GM18498 (cell line): ENCODE results near the gene RPL7A.

Experiments
- ATAC-seq: cut with Tn5 transposase; IDR thresholded peaks from one replicate; pipeline ENCODE4 v1.9.1; 2021; ENCODE audit warnings: mild to moderate bottlenecking, moderate library complexity; ENCODE audit not compliant: unreplicated experiment

The RPL7A gene

DNA sequence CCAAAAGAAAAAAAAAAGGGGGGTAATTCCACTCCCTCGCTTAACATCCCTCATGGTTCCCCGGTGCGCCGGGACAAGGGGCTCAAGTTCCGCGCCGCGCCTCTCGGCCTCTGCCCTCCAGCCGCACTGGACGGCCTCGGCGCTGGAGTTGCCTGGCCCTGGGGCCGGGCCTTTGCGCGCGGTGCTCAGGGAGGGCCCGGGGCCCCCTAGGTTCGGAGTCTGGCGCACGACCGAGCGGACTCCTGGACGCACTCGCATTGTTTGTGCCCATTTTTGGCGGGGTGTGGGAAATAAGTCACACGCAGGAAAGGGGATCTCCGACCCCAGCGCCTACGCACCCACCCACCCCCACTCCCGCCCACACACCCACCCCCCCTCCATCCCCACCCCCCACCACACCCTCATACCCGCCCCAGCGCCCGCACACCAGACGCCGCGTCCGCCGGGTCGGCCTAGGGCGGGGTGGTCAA is 468 bp upstream of the RPL7A start:
- peak; percentile 35 for ATAC-seq

DNA sequence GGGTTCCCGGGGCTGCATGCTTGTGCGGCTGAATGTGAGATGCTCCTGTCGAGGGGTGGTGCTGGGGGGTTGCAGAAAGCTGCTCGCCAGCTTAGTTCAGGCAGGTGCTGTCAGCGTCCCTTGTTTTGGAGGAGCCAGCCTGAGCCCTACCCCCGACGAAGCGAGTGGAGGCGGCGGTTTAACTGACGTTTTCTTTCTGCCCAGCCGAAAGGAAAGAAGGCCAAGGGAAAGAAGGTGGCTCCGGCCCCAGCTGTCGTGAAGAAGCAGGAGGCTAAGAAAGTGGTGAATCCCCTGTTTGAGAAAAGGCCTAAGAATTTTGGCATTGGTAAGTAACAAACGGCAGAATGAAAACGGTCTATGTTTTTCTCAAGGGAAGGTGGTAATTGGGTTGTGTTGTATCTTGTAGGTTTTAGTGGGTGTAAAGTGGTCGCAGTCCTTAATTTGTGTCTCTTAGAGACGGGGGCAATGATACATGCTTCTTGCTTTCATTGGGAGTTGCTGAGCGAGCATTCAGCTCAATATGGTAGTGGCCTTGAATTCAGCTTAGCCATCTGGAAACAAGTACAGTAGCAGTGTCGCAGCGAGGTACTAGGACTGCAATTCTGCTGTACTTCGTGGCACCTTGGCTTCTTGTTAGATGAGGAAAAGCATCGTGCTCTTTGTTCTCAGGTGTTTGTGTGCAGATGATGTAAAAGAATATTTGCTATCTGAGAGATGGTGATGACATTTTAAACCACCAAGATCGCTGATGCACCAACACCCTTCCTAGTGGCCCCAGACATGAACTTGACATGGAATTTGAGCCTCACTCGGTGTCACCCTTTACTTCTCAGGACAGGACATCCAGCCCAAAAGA is 928 bp downstream of the RPL7A start:
- no peak for ATAC-seq

DNA sequence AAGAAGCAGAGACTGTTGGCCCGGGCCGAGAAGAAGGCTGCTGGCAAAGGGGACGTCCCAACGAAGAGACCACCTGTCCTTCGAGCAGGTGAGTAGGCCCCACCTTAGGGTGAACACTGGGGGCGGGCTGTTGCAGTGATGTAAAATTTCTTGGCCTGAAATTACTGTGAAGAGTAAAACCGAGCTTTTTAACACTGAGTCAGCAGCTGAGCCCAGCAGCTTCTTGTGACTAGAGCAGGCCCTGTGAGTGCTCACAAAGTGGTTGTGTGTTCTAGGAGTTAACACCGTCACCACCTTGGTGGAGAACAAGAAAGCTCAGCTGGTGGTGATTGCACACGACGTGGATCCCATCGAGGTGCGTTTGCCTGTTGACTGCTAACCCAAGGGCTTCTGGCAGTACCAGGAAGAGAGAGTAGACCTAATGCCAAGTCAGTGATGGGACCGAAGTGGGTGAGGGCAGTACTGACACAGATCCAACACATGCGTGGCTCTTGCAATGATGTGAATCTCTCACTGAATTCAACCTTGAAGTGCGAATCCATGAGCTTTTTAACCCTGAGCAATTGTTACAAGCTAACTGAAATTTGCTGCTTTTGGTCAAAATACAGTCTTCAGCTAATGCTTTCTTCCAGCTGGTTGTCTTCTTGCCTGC is 2.1 kb downstream of the RPL7A start:
- no peak for ATAC-seq

DNA sequence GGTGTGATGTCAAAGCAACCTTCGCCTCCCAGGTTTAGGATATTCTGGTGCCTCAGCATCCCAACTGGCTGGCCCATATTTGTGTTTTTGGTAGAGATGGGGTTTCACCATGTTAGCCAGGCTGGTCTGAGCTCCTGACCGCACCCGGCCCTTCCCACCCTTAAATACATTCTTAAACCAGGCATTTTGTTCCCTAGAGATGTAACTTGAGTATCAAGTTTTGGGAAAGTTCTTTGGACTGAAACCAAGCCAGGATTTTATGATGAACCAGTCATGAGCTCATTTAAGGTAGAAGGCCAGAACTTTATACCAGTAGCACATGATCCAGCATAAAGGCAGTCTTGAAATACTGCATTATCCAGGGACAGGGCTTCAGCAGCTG is 3.5 kb downstream of the RPL7A start:
- ATAC-seq = no peak

DNA sequence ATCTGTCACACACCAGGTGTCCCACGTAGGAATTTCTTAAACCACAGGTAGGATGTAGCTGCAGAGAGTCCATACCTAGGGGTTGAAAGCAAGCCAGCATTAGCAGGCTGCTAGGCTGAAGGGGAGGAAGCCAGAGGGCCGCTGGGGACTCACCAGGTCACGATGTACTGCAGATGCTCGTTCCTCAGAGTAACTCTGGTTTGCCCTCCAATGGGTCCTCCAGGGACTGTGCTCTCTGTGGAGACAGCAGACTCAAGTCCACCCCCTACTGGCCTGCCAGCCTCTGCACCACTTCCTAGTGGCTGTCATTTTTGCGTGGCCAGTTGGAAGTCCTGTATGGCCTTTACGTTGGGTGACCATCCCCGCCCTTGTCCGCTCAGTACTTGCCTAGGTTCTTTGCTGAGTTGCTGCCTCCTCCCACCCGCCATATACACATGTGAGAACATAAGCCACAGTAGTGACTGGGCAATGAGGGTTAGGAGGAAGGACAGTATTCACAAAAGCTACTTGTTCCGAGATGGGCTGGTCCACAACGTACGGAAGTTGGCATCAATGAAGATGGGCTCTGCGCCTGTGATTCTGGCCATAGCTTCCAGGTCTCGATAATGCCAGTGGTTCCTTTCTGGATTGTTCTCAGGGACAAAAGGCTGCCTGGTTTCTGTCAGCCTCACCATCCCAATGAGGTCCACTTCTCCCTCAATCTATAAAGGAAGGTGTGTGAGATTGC is 4.1 kb downstream of the RPL7A start:
- ATAC-seq = no peak

DNA sequence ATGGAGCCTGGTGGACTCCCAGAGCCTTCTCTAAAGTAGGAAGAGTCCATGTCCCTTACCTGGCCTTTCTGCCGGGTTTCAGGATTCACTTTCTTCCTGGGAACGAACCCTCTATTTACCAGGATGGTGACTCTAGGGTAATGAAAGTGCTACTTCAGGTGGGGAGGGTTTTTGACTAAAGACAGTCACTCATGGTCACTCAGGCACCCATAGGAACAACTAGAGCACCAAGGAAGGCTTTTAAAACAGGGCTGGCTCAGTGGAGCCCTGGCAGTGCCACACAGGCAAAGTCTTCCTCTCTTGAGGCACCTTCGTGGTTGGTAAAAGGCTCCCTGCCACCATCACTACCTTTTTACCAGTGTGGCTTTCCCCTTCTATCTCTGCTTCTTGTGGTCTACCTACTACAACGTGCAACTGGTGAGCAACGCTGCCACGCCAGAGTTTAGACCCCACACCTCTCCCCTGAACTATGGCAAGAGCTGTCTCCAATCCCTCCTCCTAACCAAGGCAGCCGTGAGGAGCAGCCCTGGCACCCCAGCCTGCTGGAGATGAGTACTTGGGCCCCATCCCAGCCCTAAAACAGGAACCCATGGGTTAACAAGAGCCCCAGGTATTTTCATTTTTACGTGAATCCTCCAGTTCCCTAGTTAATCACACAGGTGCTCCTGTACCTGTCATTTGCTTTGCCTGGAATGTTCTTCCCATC is 4.8 kb downstream of the RPL7A start:
- no peak for ATAC-seq

DNA sequence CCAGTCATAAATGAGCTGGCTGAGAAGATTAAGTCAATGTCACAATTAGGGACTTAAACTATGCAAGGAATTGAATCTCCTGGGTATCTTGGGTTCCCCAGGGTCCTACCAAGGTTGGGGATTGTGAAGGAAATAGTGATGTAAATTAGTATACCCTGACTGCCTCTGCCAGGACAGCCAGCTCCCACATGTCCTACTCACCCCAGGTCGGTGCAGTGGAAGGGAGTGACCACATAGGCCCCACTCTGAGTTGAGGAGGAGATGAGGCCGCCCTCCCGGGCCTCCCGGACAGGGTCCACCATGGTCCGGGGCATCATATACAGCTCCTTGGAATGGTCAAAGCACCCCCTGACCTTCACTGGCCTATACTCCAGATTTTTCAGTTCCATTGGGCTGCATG is 5.5 kb downstream of the RPL7A start:
- ATAC-seq = no peak

DNA sequence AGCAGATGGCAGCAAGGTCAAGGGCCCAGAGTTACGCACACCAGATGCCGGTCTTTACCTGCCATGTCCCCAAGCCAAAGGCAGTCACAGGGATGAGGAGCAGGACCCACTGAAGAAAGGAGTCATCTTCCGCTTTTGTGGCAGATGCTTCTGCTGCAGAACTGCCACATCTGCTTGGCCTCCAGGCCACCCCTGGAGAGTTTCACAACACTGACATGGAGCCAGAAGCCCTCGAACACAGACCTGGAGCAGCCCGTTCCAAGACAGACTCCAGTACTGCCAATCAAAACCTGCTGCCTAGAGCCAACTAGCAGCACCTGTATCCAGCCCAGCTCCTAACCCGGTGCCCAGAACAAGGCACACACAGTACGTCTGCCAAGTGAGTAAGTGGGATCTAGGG is 6.7 kb downstream of the RPL7A start:
- no peak for ATAC-seq

DNA sequence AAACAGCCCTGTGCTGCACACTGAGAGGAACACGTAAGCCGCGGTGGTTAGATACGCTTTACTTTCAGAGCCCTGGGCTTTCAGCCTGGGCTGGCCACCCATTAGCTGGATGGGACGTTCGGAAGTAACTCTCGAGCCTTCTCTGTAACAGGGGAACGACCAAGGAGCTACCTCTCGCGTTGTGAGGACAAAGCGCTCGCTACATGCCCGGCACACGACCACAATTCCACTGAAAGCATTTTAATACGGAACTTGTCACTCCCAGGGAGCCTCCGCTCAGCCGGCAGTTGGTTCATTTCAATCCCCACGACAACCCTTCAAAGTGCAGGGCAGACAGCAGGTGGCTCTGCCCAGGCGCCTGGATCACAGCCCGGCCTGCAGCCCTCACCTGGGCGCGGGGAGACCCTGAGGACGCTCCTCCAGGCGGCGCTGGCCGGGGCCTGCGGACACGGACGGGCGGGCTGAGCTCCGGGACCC is 7.9 kb downstream of the RPL7A start:
- peak; percentile 32 for ATAC-seq

DNA sequence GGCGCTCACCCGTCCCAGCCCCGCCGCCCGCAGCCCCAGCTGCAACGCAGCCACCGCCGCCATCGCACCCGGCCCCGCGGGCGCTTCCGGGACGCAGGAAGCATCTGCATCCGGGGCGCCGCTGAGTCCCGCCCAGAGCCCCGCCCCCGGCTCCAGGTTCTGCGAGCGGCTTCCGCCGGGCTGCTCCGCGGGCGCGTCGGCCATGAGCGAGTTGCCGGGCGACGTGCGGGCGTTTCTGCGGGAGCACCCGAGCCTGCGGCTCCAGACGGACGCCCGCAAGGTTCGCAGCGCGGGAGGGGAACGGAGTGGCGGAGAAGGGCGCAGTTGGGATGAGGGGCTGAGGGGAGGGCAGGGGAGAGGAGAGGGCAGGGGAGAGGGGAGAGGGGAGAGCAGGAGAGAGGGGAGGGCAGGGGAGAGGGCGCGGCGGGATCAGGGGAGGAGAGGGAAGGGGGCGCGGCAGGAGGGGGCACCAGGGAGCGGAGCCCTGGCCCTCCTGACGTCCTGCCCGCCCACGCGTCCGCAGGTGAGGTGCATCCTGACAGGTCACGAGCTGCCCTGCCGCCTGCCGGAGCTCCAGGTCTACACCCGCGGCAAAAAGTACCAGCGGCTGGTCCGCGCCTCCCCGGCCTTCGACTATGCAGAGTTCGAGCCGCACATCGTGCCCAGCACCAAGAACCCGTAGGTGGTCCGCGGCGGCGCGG is 8.5 kb downstream of the RPL7A start, which contains the start of the genes SURF1 and SURF2:
SURF1 (minus strand) TSS at position 97 of the 701 bp plus-strand sequence; CDS start at position 63, 34 bp downstream.
SURF2 (plus strand) TSS at position 160 of the 701 bp plus-strand sequence; CDS start at position 203, 43 bp downstream.
- peak; percentile 71 for ATAC-seq

DNA sequence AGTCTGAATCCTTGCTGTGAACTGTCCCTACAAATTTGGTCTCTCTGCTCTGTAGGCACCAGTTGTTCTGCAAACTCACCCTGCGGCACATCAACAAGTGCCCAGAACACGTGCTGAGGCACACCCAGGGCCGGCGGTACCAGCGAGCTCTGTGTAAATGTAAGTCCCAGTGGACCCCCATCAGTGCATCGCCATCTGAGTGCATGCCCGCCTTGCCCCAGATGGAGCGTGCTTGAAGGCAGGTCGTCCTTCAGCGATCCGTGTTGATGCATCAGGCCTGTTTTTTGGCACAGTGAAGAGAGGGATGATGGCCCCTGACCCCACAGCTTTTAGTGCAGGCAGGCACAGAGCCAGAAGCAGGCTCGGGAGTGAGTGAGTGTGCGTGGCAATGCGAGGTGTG is 9.6 kb downstream of the RPL7A start:
- ATAC-seq = no peak

DNA sequence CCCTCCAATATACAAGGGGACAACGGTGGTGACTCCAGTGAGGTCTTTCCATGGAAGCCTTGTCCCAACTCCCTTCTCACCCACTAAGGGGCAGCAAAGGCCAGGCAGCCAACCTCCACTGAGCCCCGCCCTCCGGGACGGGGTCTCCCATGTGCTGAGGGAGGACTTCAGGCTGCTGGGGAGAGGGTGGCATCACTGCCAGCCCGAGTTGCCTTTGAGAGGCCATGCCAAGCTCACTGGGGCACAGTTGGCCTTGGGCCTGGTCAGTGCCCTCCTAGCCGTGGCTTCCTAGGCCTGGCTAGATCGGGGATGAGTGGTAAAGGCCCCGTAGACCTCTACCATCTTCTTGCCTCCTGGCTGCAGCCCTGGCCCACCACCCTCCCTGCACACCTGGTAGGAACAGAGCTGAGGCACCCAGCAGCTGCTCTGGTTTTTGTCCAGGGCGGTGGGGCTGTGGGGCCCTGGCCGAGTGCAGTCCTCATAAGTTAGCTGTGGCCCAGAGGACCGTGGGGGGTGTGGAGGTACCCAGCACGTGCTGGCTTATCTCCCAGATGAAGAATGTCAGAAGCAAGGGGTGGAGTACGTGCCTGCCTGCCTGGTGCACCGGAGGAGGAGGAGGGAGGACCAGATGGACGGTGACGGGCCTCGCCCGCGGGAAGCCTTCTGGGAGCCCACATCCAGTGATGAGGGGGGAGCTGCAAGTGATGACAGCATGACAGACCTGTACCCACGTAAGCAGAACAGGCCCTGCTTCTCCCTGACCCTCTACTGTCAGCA is 11.6 kb downstream of the RPL7A start:
- no peak for ATAC-seq

DNA sequence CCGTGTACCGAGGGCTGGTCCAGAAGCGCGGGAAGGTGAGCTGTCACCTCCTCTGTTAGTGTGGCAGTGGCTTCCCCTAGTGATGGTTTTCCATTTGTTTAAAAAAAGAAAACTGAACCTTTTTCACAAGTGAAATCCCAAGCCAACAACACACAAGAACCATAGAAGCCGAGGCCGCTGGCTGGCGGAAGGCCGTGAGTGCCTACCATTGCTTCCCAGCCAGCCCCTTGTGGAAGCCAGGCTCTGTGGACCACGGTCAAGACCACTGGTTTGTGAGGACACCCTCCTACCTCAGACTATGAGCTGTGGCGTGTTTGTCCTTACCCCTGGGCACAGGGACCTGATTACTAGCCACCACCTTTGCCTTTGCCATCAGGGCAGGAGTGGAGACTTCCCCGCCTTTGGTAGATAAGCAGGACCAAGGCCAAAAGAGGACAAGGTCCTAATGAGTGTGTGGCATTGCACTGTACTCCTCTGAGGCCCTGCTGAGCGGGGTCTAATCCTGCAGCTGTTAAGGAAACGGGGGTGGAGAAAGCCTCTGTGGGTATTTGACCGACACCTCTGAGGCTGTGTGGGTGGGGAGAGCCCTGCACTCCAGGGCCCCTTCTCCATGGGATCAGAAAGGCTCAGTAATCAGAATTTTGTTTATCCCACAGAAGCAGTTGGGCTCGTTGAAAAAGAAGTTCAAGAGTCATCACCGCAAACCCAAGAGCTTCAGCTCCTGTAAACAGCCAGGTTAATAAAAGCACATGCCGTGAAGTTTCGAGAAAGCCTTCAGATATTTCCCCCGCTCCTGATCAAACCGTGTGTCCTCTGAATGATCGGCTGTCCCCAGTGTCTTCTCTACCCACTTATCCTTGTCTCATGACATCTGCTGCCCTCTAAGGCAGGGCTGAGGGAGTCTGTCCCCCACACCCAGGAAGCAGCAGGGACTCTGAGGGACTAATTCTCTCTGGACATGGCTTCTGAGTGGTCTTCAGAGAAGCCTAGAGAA is 12.7 kb downstream of the RPL7A start:
- no peak for ATAC-seq

DNA sequence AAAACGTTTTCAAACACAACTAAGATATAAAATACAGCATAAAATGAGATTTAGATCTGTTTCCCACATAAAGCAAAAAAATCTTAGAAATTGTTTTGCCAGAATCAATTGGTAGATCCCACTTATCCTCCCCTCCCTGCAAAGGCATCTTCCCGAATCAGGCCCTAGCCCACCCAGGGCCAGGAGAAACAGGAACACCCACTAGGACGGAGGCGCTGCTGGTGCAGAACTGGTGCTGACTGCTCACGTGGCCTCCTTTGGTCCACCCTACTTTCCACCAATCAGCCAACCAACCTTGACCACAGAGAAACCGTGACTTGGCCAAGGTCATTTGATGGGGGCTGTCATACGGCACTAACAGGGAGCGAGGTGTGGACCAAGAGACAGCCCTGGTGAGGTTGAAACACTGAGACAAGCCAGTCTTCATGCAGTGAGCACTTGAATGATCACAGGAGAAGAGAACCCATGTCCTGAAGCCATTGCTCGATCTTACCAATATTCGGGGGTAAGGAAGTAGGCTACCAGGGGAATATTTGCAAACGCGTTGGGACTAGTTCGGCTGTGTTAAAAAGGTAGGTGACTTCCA is 13.6 kb downstream of the RPL7A start:
- no peak for ATAC-seq

DNA sequence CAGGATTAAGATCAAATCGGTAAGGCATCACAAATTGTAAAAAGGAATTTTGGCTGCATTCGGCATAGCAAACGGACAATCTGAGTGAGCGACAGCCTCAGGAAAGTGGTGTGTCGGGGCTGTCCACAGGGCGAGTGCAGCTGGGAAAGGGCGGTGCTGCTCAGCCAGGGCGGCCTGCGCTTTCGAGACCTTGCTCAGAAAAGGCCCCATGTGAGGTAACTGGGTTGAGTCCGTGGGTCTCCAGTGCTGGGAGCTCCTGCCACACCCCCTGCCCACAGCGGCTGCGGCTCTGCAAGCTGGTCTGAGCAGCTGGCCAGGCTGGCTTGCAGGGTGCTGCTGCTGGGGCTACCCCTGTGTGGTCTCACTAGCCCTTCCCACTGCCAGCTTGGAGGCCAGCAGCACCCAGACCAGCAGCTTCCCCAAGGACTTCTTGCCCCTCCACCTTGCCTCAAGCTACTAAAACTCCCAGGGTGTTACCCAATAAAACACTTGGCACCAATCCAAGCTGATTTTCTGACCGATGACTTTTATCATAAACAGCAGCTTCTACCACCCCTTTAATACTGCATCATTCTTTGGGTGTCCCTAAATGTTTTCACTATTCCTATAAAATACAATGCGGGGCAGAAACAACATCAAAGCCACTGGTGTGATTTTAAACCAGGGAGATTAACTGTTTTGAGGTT is 14.5 kb downstream of the RPL7A start:
- ATAC-seq = no peak

DNA sequence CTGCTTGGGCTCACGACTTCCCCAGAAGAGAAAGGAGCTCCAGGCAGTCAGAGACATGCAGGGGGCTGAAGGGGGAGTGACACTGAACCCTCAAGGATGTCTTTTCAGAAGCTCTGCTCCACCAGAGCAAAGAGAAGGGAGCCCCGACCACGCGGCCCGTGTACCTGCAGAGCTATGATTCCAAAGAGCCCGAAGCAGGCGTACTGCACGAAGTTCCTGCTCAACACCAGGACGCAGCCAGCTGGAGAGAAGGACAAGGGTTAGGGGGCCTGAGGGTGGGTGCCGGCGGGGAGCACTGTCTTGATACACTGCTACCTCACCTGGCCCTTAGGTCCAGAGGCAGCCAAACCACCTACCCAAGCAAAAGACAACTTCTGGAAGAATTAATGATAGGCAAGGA is 18.4 kb downstream of the RPL7A start:
- ATAC-seq = no peak

DNA sequence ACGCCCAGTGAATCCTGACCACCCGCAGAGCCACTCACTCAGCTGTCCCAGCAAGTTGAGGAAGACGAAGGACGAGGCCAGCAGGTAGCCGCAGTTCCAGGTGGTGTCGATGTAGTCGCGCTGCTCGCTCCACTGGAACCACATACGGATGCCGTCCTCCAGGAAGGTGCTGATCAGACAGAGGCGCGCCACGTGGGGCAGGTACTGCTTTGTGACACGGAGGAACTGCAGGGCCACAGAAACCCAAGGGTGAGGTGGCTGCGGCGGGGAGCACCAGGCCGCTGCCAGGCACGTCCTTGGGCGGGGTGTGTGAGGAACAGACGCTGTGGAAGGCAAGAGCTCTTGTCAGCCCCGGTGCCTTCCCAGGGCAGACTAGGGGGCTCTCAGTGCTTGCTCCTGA is 19.2 kb downstream of the RPL7A start:
- ATAC-seq = no peak
